Ishikawa (cell line): Measurements from ENCODE around the gene LIMCH1.

Source experiments
- CEBPB ChIP-seq: IDR thresholded peaks from 2 replicates; pipeline ENCODE4 v1.6.1; 2012
- CREB1 ChIP-seq: IDR thresholded peaks from 2 replicates; pipeline ENCODE4 v1.6.1; 2012; ENCODE audit warnings: low read depth
- EP300 ChIP-seq: IDR thresholded peaks from 2 replicates; pipeline ENCODE4 v1.6.1; 2012; ENCODE audit warnings: borderline replicate concordance
- FOXM1 ChIP-seq: IDR thresholded peaks from 2 replicates; pipeline ENCODE4 v1.6.1; 2012; ENCODE audit warnings: low read depth, borderline replicate concordance
- NFIC ChIP-seq: IDR thresholded peaks from 2 replicates; pipeline ENCODE4 v1.6.1; 2012
- TAF1 ChIP-seq: IDR thresholded peaks from 2 replicates; pipeline ENCODE4 v1.6.1; 2012; ENCODE audit warnings: low read depth, mild to moderate bottlenecking
- TCF12 ChIP-seq: IDR thresholded peaks from 2 replicates; pipeline ENCODE4 v1.6.1; 2012; ENCODE audit warnings: low read depth
- TEAD4 ChIP-seq: IDR thresholded peaks from 2 replicates; pipeline ENCODE4 v1.6.1; 2012
- YY1 ChIP-seq: IDR thresholded peaks from 2 replicates; pipeline ENCODE4 v1.6.1; 2012; ENCODE audit warnings: low read depth
- ZBTB7A ChIP-seq: IDR thresholded peaks from 2 replicates; pipeline ENCODE4 v1.6.1; 2012; ENCODE audit warnings: low read depth
- TF ChIP-seq, protein P1 (sequence below): IDR thresholded peaks from 2 replicates; pipeline ENCODE4 v1.6.1; 2012
- TF ChIP-seq, protein P2 (sequence below): IDR thresholded peaks from 2 replicates; pipeline ENCODE4 v1.6.1; 2012

Gene LIMCH1

DNA sequence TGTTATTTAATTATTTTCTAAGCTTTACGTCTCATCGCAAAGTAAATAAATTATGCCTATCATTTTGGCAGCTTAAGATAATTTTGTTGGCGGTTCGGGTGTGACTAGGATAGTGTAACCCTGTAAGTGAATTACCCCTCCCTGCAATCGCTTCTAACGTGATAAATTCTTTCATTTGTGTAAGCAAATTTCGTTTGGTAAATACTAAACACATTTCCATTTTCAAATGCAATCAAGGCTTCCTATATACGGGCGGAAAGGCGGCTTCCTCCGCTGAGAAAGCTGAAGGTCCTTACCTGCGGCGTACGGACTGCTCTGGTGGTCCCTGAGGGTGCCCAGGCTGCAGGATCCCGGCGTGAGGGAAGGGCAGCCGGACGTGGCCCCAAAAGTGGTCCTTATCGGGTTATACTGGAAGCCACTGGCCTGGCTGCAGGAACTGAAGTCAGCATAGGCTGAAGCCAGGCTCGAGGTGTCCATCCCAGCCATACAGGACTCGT, 210.2 kb downstream of the LIMCH1 start:
- TF ChIP-seq EP300, result no peak
- TF ChIP-seq NFIC, result no peak
- TF ChIP-seq CREB1, result no peak
- no peak for TF ChIP-seq YY1
- TF ChIP-seq TAF1, result no peak
- TF ChIP-seq, protein P1, sequence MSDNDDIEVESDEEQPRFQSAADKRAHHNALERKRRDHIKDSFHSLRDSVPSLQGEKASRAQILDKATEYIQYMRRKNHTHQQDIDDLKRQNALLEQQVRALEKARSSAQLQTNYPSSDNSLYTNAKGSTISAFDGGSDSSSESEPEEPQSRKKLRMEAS, result no peak
- TF ChIP-seq, protein P2, sequence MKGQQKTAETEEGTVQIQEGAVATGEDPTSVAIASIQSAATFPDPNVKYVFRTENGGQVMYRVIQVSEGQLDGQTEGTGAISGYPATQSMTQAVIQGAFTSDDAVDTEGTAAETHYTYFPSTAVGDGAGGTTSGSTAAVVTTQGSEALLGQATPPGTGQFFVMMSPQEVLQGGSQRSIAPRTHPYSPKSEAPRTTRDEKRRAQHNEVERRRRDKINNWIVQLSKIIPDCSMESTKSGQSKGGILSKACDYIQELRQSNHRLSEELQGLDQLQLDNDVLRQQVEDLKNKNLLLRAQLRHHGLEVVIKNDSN, result no peak
- TF ChIP-seq TCF12, result no peak
- no peak for TF ChIP-seq ZBTB7A
- TF ChIP-seq CEBPB, result no peak

DNA sequence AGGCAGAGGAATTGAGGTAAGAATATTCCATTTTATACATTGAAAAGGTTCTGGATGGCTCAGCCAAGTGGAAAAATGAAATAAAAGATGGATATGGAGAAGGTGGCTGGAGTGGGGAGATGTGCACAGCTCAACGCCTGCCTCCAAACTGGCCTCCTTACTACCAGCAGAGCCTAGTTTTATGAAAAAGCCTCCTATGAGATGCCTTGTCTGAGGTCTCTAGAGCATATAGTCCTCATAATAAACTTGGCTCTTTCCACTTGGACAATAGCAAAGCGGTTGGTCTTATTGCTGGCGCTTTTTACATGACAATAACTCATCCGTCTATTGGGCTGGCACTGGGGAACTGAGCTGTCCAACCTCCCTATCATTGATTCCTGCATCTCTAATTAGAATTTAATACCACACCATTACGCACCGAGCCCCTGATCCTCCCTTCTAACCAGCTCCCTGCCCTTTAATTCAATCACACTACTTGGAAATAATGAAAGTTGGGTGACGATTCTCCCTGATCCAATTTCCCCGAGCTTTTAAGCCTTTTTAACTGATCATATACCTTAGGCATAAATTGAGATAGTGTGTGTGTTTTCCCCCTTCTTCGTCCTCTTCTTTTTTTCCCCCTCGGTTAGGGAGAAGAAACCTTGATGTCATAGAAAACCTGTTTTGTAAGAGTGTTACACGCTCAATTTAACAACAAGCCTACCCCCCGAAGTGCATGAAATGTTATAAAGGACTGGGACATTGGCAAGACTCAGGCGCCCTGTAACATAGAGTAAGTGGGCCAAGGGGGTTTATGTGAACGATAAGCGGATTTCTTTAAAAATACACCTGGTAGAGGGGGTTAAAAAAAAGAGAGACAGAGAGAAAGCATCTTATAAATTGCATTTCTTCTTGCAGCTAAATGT, 210.9 kb downstream of the LIMCH1 start, which contains the start of gene PHOX2B:
PHOX2B (minus strand) TSS at position 155 of the 905 bp plus-strand sequence; CDS start at position 40, 115 bp downstream.
- TF ChIP-seq CEBPB (no peak), FOXM1 (no peak), NFIC (no peak), YY1 (no peak), TEAD4 (no peak)

DNA sequence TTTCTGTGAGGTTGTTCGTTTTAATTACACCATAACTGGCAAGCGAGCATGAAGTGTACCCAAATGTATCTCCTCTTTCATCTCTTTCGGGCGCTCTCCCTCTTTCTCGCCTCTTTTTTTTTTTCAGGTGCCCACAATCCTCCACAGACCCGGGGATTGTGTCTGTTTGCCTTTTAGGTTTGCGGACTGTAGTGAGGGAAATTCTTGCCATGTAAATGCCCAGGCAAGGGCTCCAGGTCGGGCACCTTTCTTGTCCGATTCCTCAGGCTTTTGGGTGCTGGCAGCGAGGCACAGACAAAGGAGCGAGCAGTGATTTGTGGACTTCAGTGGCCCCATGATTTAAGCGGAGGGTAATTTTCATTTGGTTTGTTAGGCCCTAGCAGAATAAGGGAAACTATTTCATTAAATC, 211.7 kb downstream of the LIMCH1 start:
- no peak for TF ChIP-seq NFIC
